HG03442 (cell line): Measurements from ENCODE around the gene SKOR1.

ENCODE experiments used
- ATAC-seq: cut with Tn5 transposase; IDR thresholded peaks from one replicate; pipeline ENCODE4 v1.9.1; 2021; ENCODE audit warnings: mild to moderate bottlenecking, moderate library complexity; ENCODE audit not compliant: unreplicated experiment

The SKOR1 gene

DNA sequence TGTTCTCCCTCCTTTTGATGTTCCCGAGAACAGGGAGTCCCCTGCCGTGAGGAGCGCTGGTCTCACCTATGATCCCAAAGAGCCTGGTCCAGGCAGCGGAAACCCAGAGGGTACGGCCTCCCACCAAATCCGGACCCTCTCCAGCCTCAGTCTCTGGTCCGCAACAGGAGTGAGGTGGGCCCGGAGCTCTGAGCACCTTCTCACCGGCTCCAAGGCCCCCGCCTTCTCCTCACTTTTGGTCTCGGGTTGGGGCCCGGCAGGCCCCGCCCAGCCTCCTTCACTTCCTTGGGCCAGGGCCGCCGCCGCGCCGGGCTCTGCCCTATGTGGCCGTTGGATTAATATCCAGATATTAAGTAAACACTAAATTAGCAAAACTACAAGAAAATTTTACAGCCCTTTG, 5.7 kb upstream of the SKOR1 start:
- no peak for ATAC-seq

DNA sequence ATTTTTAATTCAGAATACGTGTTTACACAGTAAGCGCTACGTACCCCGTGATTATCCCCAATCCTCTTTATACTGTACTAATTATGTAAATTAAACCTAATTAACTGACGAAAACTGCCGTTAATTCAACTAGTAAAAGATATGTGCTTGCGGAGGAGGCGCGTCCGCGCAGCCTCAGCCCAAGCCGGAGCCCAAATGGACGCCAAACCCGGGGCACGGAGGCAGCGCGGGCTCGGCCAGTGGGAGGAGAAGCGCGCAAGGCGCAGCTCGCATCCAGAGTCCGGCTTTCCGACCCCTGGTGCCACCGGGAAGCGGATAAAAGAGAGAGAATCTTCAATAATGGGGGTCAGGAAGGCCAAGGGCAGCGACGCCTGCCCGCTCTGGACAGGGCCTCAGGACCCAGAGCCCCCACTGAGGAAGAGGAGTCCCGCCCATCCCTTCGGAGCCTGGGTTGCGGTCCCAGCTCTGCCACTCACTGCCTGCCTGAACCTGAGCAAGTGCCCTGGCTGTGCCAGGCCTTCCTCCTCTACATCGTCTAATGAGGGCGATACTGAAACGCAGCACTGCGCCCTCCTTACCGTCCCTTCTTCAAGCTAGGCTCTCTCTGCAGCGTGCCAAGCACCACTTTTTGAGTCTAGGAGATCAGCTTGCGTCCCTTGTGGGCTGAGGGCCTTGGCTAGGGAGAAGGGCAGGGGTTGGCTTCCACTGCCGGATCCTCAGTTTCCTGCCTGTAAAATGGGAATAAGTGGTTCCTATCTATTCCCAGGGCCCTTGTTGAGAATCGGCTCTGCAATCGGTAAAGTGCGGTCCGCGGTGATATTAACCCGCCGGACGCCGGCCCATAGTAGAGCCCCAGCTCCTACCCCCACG, 5.0 kb upstream of the SKOR1 start:
- ATAC-seq: no peak

DNA sequence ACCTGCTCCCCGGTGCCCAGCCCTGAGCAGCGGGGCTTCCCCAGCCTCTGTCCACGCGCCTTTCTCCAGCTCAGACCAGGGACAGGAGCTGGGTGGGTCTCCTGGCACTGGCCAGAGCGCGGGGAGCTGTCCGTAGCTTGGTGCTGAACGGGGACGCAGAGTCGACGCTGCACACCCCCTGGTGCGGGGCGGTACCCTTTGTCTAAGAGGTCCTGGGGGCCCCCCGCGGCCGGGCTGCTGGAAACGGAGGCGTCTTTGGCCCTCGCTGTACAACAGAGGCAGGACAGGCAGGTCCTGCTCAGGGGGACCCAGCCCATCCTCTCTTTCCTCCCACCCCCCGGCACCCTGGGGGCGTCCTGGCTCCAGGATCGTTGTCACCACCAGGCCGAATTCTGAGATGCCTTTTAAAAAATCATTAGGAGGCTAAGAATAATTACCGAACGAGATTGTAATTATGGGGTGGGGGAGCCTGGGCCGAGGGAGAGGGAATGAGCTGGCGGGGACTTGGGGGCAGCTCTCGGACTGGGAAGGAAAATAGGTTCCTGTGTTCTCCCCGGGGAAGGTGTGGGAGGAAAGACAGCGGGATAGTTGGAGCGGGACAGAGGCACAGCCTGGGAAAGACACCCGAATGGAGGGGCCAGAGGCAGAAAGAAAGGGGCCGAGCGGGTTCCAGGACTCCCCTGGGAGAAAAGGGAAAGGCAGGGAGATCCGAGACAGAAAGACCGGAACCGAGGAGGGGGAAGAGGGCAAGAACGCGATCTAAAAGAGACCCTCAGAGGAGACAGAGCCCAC, 4.1 kb upstream of the SKOR1 start:
- no peak for ATAC-seq

DNA sequence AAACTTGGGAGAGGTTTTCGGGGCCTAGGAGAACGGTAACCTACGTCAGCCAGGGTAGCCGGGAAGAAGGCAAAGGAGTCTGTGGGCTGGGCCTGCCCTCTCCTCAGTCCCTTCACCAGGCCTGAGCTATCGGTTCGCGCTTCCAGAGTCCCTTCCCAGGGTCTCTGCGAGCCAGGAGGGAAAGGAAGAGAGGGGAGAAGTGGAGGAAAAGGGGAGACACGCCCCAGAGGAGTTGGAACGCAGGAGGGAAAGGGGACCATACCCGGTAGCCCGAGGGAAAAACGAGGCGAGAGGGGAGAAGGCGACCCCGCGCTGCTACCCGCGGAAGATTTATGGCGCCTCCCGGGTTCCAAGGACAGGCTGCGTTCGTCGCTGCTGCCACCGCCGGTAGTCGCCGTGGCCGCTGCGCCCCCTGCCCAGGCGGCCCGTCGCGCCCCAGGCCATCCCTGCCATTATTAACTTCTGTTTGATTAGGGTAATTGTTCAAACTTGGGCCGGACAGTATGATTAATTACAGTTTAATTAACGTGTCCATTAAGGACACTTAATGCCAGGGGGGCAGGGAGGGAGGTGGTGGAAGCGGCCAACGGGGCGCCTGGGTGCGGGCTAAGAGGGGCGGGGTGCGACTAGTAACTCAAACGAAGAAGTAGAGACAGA, 3.4 kb upstream of the SKOR1 start:
- no peak for ATAC-seq

DNA sequence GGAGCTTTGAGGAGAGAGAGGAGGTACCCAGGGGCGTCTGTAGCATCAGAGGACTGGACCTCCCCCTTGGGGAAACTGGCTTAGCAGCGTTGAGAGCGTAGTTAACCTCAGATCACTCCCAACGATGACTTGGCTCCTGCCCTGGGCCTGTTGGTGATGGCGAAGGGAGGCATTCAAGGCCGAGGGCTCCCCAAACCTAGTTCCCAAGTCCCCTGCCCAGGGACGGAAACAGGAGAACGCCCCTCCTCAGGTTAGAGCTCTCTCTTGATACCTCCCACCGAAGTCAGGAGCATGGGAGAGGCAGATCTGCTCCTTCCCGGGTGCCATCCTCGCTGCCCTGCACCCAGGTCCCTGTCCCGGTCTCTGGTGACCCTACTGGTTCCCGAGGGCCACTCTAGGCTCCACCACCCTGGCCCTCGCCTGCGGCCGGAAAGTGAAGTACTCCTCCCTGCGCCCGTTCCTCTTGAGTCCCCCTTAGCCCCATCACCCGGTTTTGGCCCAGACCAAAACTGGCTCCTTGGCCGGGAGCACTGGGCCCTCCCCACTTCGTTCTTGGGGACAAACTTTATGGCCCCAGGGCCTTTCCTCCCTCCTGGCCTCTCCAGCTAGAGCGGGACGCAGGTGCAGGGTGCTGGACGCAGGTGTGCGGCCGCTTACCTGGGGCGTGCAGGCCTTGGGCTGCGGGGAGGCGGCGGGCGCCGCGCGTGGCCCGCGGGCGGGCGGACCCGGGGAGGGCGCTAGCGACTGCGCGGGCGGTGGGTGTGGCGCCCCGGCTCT, 2.6 kb upstream of the SKOR1 start:
- no peak for ATAC-seq

DNA sequence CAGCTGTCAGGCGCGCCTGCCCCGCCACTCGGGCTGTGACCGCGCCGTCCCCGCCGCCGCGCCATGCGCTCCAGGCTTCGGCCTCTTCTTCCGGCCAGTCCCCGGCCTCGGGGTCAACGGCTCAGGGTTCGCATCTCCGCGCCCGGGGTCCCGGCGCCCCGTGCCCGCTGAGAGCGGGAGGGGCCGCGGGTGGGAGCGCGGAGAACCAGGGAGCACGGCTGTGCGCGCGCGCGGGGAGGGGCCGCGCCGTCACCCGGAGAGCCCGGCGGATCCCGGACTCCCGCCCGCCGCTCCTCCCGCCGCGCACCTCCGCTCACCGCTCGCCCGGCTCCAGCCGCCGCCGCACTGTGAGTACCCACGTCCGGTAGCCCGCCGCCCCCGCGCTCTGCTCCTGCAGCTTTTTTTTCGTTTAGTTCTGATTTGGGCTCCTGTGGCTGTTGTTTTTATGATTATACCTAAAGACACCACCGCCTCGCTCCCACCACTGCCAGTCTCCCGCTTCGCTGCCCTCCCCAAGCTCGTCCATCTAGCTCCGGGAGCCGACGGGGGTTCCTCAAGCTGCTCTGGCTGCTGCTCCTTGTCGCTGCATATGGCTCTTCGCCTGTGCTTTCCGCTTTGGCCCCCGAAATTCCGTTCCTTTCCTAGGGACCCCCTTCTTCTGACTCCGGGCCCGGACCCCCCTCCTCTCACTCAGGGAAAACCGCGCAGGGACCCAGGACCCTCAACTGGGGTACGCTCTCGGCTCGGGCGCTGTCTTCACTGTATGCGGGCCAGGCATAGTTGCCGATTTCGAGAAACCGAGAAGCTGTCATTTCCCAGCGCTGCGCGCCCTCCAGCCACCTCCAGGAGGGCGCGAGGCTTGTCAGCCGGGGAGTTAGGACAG, 1.8 kb upstream of the SKOR1 start:
- ATAC-seq: no peak

DNA sequence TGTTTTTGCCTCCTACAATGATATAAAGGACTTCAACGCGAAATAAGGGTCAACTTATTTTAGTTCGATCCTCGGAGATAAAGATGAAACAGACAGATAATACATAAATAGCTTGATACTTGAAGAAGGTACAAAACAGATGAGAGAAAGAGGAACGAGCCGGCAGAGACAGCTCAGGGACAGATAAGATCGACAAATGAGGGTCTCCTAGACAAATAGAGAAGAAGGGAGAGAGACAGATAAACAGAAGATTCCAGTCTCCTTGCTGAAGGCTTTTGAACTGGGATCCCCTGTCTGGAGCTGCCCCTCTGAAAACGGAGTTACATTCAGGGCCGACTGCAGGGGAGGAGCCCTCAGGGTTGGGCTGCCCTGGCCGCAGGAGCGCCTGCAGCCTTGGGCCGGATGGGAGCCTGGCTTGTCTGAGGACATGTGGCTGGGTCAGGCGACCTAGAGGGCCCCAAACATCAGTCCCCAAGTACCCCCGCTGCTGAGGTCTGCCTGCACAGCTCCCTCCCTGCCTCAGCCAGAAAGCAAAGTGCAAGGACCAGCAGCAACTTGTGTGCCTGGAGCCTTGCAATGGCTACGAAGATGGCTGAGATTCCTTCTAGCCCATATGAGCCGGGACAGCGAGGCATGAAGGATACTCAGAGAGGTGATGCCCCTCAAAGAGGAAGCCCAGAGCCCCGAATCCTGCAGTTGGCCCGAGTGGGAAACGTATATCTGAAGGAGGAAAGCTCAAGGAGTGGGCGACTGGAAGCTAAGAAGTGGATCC, 926 bp upstream of the SKOR1 start:
- no peak for ATAC-seq

DNA sequence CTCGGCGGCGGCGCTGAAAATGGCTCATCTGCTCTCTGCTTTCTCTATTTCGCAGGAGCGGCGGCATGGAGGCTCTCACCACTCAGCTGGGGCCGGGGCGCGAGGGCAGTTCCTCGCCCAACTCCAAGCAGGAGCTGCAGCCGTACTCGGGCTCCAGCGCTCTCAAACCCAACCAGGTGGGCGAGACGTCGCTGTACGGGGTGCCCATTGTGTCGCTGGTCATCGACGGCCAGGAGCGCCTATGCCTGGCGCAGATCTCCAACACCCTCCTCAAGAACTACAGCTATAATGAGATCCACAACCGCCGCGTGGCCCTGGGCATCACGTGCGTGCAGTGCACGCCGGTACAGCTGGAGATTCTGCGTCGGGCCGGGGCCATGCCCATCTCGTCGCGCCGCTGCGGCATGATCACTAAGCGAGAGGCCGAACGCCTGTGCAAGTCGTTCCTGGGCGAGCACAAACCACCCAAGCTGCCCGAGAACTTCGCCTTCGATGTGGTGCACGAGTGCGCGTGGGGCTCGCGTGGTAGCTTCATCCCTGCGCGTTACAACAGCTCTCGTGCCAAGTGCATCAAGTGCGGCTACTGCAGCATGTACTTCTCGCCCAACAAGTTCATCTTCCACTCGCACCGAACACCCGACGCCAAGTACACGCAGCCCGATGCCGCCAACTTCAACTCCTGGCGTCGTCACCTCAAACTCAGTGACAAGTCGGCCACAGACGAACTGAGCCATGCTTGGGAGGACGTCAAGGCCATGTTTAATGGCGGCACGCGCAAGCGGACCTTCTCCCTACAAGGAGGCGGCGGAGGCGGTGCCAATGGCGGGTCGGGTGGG, 790 bp downstream of the SKOR1 start:
- no peak for ATAC-seq

DNA sequence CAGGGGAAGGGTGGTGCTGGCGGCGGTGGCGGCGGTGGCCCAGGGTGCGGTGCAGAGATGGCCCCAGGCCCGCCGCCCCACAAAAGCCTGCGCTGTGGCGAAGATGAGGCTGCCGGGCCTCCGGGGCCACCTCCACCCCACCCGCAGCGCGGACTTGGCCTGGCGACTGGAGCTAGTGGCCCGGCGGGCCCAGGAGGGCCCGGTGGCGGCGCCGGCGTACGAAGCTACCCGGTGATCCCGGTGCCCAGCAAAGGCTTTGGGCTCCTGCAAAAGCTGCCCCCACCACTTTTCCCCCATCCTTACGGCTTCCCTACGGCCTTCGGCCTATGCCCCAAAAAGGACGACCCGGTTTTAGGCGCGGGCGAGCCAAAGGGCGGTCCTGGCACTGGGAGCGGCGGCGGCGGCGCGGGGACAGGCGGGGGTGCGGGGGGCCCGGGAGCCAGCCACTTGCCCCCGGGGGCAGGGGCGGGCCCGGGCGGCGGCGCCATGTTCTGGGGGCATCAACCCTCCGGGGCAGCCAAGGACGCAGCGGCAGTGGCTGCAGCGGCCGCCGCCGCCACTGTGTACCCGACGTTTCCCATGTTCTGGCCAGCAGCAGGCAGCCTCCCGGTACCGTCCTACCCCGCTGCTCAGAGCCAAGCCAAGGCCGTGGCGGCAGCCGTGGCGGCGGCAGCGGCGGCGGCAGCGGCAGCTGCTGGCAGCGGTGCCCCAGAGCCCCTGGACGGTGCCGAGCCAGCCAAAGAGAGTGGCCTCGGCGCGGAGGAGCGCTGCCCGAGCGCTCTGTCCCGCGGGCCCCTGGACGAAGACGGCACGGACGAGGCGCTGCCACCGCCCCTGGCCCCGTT, 1.6 kb downstream of the SKOR1 start:
- ATAC-seq: no peak

DNA sequence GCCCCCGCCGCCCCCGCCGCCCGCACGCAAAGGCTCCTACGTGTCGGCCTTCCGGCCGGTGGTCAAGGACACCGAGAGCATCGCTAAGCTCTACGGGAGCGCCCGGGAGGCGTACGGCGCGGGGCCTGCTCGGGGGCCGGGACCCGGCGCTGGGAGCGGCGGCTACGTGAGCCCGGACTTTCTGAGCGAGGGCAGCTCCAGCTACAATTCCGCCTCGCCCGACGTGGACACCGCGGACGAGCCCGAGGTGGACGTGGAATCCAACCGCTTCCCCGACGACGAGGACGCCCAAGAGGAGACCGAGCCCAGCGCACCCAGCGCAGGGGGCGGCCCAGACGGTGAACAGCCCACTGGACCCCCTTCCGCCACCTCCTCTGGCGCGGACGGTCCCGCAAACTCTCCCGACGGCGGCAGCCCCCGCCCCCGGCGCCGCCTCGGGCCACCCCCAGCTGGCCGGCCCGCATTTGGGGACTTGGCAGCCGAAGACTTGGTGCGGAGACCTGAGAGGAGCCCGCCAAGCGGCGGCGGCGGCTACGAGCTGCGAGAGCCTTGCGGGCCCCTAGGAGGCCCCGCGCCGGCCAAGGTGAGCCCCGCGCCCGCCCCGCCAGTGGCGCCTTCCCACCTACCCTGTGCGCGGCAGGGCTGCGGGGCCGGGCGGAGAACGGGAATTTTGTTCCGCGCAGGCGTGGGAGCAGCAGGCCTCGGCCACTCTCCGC, 2.4 kb downstream of the SKOR1 start:
- ATAC-seq: no peak

DNA sequence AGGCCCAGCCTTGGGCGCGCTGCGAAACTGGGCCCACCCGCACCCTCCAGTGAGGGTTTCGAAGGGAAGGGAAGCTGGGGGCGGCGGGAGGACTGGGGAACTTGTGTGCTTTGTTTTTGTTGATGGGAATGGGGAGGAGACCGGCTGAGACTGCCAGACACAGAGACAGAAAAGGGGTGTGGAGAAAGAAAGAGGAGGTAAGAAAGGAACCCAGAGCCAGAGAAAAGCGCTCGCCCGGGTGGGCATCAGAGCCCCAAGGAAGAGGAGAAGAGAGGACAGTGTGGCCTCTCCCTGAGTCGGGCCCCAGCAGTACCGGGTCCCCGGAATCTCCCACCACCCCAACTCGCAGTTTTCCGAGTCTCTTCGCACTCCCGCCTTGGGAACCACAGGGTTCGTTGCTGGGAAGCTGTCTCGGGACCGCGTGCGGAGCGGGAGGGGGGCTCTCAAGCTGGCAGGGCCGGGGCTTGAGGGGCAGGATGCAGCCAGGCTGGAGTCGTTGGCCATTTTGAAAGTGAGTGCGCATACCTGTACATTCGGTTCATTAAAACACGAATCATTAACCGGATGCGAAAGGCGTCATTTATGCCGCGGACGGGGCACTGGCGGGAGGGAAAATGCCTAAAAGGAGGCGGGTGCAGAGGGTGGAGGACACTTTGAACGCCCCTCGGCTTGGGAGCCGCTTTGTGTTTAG, 3.1 kb downstream of the SKOR1 start:
- ATAC-seq: no peak

DNA sequence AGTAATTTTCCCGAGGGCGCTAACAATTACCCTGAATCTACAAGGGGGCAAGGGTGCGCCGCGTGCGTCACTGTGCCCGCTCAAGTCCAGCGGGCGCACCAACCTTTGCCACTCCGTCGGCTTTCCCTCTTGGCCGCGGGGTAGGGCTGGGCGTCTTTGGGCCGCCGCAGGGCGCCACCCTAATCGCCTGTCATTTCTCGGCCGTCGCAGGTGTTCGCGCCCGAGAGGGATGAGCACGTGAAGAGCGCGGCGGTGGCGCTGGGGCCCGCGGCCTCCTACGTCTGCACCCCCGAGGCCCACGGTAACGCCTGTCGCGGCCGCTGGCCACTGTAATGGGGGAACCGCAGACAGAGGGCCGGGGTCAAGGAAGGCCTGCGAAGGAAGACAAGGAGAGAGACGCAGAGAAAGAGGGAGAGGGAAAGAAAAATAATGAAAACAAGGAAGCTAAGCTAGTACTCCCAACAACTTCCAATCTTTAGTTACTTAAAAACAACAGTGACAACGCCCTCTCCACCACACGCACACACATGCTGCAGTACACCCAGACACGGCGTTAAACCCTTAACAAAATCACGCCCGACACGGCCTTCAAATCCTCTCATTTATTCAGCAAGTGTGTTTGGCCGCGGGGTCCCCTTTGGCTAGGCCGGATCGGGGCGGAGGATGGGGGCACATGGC, 3.8 kb downstream of the SKOR1 start:
- no peak for ATAC-seq

DNA sequence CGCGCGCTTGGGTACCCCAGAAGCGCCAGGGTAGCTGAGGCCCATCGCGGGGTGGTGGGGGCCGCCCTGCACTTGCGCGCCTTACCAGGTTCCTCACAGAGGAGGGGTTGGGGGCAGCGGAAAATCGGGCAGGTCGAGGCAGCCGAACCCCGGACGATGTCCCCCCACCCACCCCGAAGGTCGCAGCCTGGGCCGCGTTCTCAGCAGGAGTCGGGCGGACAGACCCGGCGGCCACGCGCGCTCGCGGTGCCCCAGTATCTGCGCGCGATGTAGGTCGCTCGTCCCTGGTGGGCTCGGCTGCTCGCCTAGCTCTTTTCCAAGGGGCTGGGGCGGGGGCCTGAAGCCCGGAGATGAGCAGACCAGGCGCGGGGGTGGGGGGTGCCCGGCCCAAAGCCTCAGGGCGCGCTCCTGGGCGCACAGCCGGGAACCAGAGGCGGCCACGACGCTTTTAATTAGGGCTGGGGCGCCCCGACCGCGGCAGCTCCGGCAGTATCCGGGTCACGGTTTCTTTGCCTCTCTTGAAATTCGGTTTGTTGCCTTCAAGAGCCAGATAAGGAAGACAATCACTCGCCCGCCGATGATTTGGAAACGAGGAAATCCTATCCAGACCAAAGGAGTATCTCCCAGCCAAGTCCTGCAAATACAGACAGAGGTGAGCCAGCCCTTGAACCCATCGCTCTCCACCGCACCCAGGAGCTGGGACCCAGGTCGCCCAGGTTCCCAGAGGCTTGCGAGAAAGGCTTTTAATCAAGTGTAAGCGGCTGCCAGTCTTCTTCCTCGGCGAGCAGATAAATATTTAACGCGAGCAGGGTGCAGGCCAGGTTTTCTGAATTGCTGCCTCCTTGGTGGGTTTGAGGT, 4.6 kb downstream of the SKOR1 start:
- no peak for ATAC-seq

DNA sequence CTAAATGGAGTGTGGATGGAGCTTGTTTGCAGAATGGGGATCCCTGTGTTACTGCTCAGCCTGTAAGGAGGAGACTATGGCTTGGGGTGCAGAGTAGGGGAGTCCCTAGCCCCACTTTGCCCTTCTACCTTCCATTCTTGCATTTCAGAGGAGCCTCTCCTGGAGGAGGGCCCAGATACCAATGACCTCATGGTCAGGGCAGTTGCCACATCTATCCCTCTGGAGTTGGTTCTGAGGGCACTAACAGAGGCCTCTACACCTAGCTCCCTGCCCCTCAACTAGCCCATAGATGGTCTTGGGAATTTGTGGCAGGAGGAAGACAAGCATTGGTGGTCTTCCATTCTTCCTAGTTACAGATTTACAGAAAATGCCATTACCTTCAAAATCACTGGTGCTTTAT, 6.1 kb downstream of the SKOR1 start:
- ATAC-seq: no peak
